ENCODE data around the gene PTPN4.

GRCh38 chr2:119838179-119838578 lies 78.5 kb downstream of the PTPN4 start:
- no peak for TF ChIP-seq REST (IDR thresholded peaks at IDR 0.05; ENCODE audit: borderline replicate concordance)
- no peak for TF ChIP-seq POLR2AphosphoS5 (IDR thresholded peaks at IDR 0.05)

Data from neural cell (in vitro differentiated cells).